SK-MEL-5 (cell line): ENCODE data around the gene LIFR. TPM values are rescaled to one million over a fixed set of nuclear protein-coding genes. Genes with fewer than 3 reads are reported as not detected.
A peak's percentile ranks its signal among the peaks of the same experiment; 100 is the strongest.
"Not testable (repeated sequence)": the region's sequence is repeated elsewhere in the genome, so short reads cannot be mapped to it uniquely, and the experiment has no call there.

Experiments used
- DNase-seq: peaks from one replicate; pipeline ENCODE4 v3.0.0-alpha.2; 2016; ENCODE audit warnings: low read depth, low spot score
- in situ Hi-C: cut with HindIII; loops from 2 replicates; pipeline ENCODE4 v1.10.0; 2016; ENCODE audit warnings: low sequenced_read_pairs, high pct_unique_total_duplicates, low pct_unique_long_range_greater_than_20kb
- polyA plus RNA-seq, 2 experiments: library from polyadenylated mRNA; depleted of rRNA; stranded (reverse); fragments of >200 nt; gene quantifications; 2 replicates each; pipeline ENCODE4 v1.2.3, GENCODE V29; 2015
- total RNA-seq: library from RNA; depleted of rRNA; stranded (reverse); fragments of >200 nt; shearing (Covaris generic); gene quantifications from 2 replicates; pipeline ENCODE4 v1.2.3, GENCODE V29; 2014; rRNA removed

Gene LIFR, protein sequence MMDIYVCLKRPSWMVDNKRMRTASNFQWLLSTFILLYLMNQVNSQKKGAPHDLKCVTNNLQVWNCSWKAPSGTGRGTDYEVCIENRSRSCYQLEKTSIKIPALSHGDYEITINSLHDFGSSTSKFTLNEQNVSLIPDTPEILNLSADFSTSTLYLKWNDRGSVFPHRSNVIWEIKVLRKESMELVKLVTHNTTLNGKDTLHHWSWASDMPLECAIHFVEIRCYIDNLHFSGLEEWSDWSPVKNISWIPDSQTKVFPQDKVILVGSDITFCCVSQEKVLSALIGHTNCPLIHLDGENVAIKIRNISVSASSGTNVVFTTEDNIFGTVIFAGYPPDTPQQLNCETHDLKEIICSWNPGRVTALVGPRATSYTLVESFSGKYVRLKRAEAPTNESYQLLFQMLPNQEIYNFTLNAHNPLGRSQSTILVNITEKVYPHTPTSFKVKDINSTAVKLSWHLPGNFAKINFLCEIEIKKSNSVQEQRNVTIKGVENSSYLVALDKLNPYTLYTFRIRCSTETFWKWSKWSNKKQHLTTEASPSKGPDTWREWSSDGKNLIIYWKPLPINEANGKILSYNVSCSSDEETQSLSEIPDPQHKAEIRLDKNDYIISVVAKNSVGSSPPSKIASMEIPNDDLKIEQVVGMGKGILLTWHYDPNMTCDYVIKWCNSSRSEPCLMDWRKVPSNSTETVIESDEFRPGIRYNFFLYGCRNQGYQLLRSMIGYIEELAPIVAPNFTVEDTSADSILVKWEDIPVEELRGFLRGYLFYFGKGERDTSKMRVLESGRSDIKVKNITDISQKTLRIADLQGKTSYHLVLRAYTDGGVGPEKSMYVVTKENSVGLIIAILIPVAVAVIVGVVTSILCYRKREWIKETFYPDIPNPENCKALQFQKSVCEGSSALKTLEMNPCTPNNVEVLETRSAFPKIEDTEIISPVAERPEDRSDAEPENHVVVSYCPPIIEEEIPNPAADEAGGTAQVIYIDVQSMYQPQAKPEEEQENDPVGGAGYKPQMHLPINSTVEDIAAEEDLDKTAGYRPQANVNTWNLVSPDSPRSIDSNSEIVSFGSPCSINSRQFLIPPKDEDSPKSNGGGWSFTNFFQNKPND
- total RNA-seq: 7.1 and 7.5 TPM in 2 replicates
- 3.0 and 4.6 TPM in 2 replicates for polyA plus RNA-seq (2015; cell fraction: cytosol; rRNA removed)
- polyA plus RNA-seq (2015; cell fraction: nucleus; rRNA removed): 6.1 and 6.3 TPM in 2 replicates

- in situ Hi-C loops: no loop called here
- DNase-seq: peak; percentile 89
Observed at GRCh38 chr5:38556599-38557307, at the start of gene LIFR. Gene LIFR (minus strand): TSS chr5:38556646. CDS start chr5:38530647, 25,999 bp downstream.

DNA sequence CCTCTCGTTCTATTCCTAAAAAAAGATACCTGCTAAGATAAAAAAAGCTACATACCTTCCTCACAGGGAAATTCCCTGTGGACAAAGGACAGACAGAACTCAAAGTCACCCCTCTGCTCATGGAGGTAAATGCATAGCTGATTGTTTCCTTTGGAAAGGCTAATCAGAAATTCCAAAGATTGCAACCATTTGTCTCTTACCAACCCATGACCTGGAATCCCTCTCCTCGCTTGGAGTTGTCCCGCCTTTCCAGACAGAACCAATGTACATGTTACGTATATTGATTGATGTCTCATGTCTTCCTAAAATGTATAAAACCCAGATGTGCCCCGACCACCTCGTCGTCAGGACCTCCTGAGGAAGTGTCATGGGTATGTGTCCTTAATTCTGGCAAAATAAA, 49.2 kb upstream of the LIFR start:
- in situ Hi-C loops: no loop called here
- no peak for DNase-seq

- no peak for DNase-seq
- in situ Hi-C loops: no loop called here
Observed at GRCh38 chr5:38603691-38604090, 47.2 kb upstream of the LIFR start.

- no peak for DNase-seq
- in situ Hi-C loops: no loop called here
Observed at GRCh38 chr5:38602641-38603040, 46.2 kb upstream of the LIFR start.

- in situ Hi-C loops: no loop called here
- no peak for DNase-seq
Observed at GRCh38 chr5:38601863-38602298, 45.4 kb upstream of the LIFR start.

DNA sequence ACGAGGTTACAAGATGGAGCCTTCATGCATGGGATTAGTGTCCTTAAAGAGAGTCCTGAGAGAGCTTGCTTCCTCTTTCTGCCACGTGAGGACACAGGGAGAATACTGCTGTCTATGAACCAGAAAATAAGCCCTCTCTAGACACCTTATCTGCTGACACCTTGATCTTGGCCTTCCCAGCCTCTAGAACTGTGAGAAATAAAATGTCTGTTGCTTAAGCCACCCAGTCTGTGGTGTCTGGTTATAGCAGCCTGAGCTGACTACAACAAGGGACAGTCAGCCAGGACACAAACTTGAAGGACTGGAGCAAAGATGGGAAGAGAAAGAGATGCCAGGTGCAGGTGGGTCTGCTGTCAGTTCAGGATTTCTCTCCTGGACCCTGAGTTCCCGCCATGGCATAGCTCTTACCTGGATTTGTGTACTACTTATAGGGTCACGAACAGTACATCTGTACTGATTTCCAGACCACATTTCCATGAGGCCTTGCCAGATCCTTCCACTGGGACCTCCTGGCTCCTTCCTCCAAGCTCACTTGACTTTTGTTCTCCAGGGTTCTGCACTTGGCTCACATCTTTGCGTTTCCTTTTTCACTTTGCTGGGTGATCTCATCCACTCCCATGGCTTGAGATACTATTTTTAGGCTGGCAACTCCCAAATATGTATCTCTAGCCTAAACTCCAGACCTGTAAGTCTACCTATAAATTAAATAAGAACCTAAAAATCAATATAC, 44.9 kb upstream of the LIFR start:
- in situ Hi-C loops: no loop called here
- no peak for DNase-seq

GRCh38 chr5:38600329-38601045, 44.0 kb upstream of the LIFR start:
- DNase-seq: no peak
- in situ Hi-C loops: no loop called here

DNA sequence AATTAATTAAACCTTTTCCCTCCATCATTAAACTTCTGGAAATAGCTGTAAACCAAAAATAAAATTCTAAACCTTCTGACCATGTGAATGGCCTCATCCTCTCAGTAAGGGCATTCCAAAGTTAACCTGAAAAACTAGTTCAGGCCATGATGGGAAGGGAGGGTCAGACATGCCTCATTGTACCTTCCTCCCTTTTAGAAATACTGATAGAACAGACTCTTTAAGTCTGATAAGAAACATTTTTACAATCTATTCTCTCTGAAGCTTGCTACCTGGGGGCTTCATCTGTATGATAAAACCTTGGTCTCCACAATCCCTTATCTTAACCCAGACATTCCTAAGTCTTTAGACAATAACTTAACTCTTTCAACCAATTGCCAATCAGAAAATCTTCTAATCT, 43.3 kb upstream of the LIFR start:
- DNase-seq, in situ Hi-C loops: not testable (repeated sequence)

GRCh38 chr5:38598994-38599617, 42.7 kb upstream of the LIFR start:
- no peak for DNase-seq
- in situ Hi-C loops: no loop called here

DNA sequence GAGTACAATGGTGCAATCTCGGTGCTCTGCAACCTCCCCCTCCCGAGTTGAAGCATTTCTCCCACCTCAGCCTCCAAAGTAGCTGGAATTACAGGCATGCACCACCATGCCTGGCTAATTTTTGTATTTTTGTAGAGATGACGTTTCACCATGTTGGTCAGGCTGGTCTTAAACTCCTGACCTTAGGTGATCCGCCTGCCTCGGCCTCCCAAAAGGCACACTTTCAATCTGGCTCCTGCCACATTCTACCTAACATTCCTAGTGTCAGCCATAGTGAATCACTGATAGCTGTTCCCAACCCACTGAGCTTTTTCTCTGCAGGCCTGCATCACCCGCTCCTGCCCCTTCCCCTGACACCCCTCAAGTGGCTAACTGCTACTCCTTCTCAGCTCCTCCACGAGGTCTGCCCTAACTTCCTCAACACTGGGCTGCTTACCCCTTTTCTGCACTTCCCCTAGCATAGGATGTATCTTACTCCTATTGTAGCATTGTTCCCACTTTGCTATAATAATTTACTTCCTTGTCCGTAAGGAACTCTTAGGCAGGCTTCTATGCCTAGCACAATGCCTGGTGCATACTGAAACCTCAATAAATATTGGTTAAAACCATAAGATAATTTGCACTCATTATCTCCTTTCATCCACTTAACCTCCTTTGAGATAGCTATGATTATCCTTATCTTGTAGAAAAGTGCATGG, 42.0 kb upstream of the LIFR start:
- in situ Hi-C loops: no loop called here
- no peak for DNase-seq

GRCh38 chr5:38596981-38597380, 40.5 kb upstream of the LIFR start:
- DNase-seq: no peak
- in situ Hi-C loops: no loop called here

GRCh38 chr5:38595132-38595745, 38.8 kb upstream of the LIFR start:
- DNase-seq: peak; percentile 58
- in situ Hi-C loops: no loop called here

- in situ Hi-C loops: no loop called here
- no peak for DNase-seq
Observed at GRCh38 chr5:38593959-38594358, 37.5 kb upstream of the LIFR start.

DNA sequence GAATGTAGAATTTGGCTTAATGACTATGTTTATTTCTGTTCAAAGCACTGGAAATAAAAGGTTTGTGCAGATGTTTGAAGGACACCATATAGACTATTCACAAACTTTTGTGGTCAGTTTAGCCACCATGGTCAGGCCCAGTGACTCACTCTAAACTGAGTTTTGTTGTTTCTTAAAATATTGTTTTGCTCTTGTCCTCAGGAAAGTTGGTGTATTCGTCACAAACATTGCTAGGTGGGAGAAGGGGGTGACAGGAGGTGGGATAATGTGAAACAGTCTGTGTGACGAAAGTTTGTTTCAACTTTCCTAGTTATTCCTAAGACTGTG, 35.0 kb upstream of the LIFR start:
- no peak for DNase-seq
- in situ Hi-C loops: no loop called here

DNA sequence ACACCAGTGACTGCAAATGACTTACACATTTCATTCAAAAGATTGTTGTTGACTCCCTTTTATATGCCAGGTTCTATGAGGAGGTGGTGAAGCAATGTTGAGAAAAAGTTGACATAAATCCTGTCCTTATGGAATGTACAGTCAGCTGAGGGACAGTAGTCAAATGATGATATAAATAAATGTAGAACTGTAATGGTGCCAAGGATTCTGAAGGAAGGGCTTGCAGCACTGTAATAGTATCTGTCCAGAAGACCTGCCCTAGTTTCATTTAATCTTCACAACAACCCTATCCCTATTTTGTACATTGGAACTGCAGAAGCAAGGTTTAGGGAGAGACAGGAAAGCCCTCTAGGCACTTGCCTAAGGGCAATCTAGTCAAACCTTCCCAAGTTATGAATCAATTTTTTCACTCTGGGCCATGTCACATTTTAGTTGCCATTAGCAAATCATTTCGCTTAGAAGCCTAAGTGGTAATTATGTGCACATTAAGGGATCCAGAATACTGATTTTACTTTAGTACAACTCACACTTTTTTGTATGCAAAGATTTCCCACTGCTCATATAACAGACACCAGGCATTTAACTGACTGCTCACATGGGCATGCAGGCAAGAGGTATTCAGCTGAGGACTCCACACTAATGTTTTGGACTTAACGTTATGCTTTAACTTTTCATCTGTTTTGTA, 34.5 kb upstream of the LIFR start:
- DNase-seq: no peak
- in situ Hi-C loops: no loop called here
